ENCODE results near the gene LSAMP.

GRCh38 chr3:116124166-116124565 is 321.1 kb downstream of the LSAMP start:
- TF ChIP-seq EP300 (IDR thresholded peaks at IDR 0.05) (no peak), POLR2A (IDR thresholded peaks at IDR 0.05) (no peak)
